HCT116 (cell line): ENCODE results near the gene LCN10. TPM values are rescaled to one million over a fixed set of nuclear protein-coding genes. Genes with fewer than 3 reads are reported as not detected.
A peak's percentile ranks its signal among the peaks of the same experiment; 100 is the strongest.

Experiments
- ATAC-seq: fragments of 200-7000 bp; cut with Tn5 transposase; 2 replicates; pipeline ENCODE4 v1.9.1; 2020; ENCODE audit warnings: mild to moderate bottlenecking, moderate library complexity
- BruUV-seq: library from RNA; stranded (reverse); fragments of 400-500 nt; replicated peaks from 2 replicates; lab custom pipeline; 2021; lab: Mats Ljungman, UMichigan
- CTCF ChIA-PET: fragments of 300-600 bp; sonication (Branson Sonifier 250); formaldehyde crosslinking; loops from one replicate; lab custom pipeline; 2021; ENCODE audit warnings: antibody characterized with exemption; lab: Charles Lee
- POLR2A ChIA-PET: fragments of 300-600, 350-600 bp; sonication (Branson Sonifier 250); formaldehyde crosslinking; loops from one replicate; lab custom pipeline; 2021; ENCODE audit warnings: antibody characterized with exemption; lab: Charles Lee
- RAD21 ChIA-PET, 2 experiments: fragments of 300-600 bp; sonication (Branson Sonifier 250); formaldehyde crosslinking; loops; one replicate each; lab custom pipeline; 2023; ENCODE audit warnings: low total read pairs in 2 of 2; ENCODE audit not compliant: uncharacterized antibody in 2 of 2, unreplicated experiment in 2 of 2, low non-redundant PET in 1 of 2; lab: Charles Lee
- DNase-seq: peaks from one replicate; pipeline ENCODE4 v3.0.0-alpha.2; 2010; ENCODE audit warnings: low read depth, low spot score
- H2AFZ ChIP-seq: fragments of 200-600 bp; shearing (Covaris generic), sonication (generic); 2 replicates; pipeline ENCODE4 v1.6.1; 2017; ENCODE audit warnings: low read depth, mixed run types, mixed read lengths, antibody characterized with exemption, low read length; ENCODE audit not compliant: poor library complexity, severe bottlenecking
- H3K27ac ChIP-seq: 2 replicates; pipeline ENCODE4 v1.5.1; 2012; ENCODE audit warnings: low read depth, low read length
- H3K27me3 ChIP-seq: fragments of 200-600 bp; sonication (generic); 2 replicates; pipeline ENCODE4 v1.6.1; 2016; ENCODE audit warnings: mixed run types, low read length, mixed read lengths; ENCODE audit not compliant: insufficient read depth
- H3K36me3 ChIP-seq, 2 experiments: fragments of 200-500 bp in 1 of 2; fragments of 200-600 bp in 1 of 2; sonication (Bioruptor generic) in 1 of 2; sonication (generic) in 1 of 2; 2 replicates each; pipeline versions ENCODE4 v1.5.1 to v1.6.1; 2014 to 2016; ENCODE audit warnings: low read length in 2 of 2, inconsistent platforms in 1 of 2, mixed read lengths in 1 of 2, mixed run types in 1 of 2; ENCODE audit not compliant: insufficient read depth in 2 of 2, control insufficient read depth in 1 of 2
- H3K4me1 ChIP-seq, 2 experiments: fragments of 200-600 bp in 1 of 2; sonication (generic) in 1 of 2; 2 replicates each; pipeline versions ENCODE4 v1.5.1 to v1.6.1; 2012 to 2017; ENCODE audit warnings: low read length in 2 of 2, inconsistent platforms in 1 of 2, mild to moderate bottlenecking in 1 of 2, mixed read lengths in 1 of 2, mixed run types in 1 of 2, moderate library complexity in 1 of 2; ENCODE audit not compliant: insufficient read depth in 2 of 2, control insufficient read depth in 1 of 2
- H3K4me2 ChIP-seq: fragments of 200-600 bp; sonication (generic); 2 replicates; pipeline ENCODE4 v1.6.1; 2017; ENCODE audit warnings: mixed run types, low read length, mixed read lengths
- H3K4me3 ChIP-seq, 2 experiments: fragments of 200-600 bp in 1 of 2; sonication (generic) in 1 of 2; replicated peaks in 1 of 2; 2 replicates each; pipeline ENCODE4 v1.5.1; 2011 to 2016; ENCODE audit warnings: low read length in 2 of 2, control low read depth in 1 of 2, low read depth in 1 of 2, mild to moderate bottlenecking in 1 of 2, mixed read lengths in 1 of 2, mixed run types in 1 of 2
- H3K79me2 ChIP-seq: fragments of 200-600 bp; sonication (generic); 2 replicates; pipeline ENCODE4 v1.6.1; 2017; ENCODE audit warnings: mild to moderate bottlenecking, mixed run types, low read length, moderate library complexity, mixed read lengths; ENCODE audit not compliant: insufficient read depth
- H3K9ac ChIP-seq: fragments of 200-600 bp; sonication (generic); 2 replicates; pipeline ENCODE4 v1.6.1; 2016; ENCODE audit warnings: low read length, mixed read lengths
- H3K9me2 ChIP-seq: fragments of 200-600 bp; sonication (generic), shearing (Covaris generic); 2 replicates; pipeline ENCODE4 v1.6.1; 2017; ENCODE audit warnings: mixed run types, mild to moderate bottlenecking, moderate library complexity; ENCODE audit not compliant: insufficient read depth
- H3K9me3 ChIP-seq, 2 experiments: fragments of 200-500 bp in 1 of 2; fragments of 200-600 bp in 1 of 2; sonication (Bioruptor generic) in 1 of 2; sonication (generic) in 1 of 2; 2 replicates each; pipeline ENCODE4 v1.6.1; 2014 to 2017; ENCODE audit warnings: low read length in 2 of 2, mixed read lengths in 2 of 2, inconsistent platforms in 1 of 2, low read depth in 1 of 2, mild to moderate bottlenecking in 1 of 2, mixed run types in 1 of 2, moderate library complexity in 1 of 2; ENCODE audit not compliant: control insufficient read depth in 1 of 2, insufficient read depth in 1 of 2
- H4K20me1 ChIP-seq: fragments of 200-600 bp; sonication (generic), shearing (Covaris generic); 2 replicates; pipeline ENCODE4 v1.6.1; 2017; ENCODE audit warnings: mixed run types, mild to moderate bottlenecking, moderate library complexity; ENCODE audit not compliant: insufficient read depth
- CTCF ChIP-seq, 3 experiments: fragments of 200-600 bp in 1 of 3; sonication (generic) in 1 of 3; IDR thresholded peaks in 2 of 3; conservative IDR thresholded peaks in 1 of 3; 2 replicates each; pipeline ENCODE4 v1.5.1; 2012 to 2017; ENCODE audit warnings: low read depth in 2 of 3, low read length in 2 of 3, antibody characterized with exemption in 1 of 3, borderline replicate concordance in 1 of 3, control low read depth in 1 of 3, mild to moderate bottlenecking in 1 of 3, mixed read lengths in 1 of 3, mixed run types in 1 of 3, moderate library complexity in 1 of 3; ENCODE audit not compliant: insufficient read depth in 1 of 3
- ZBTB33 ChIP-seq: IDR thresholded peaks from 2 replicates; pipeline ENCODE4 v1.6.1; 2011; ENCODE audit warnings: mild to moderate bottlenecking, low read length, moderate library complexity; ENCODE audit not compliant: insufficient replicate concordance; ENCODE audit errors: extremely low read depth
- intact Hi-C: fragments of 100-400 bp; cut with micrococcal nuclease; formaldehyde crosslinking; loops from 2 replicates; pipeline ENCODE4 v1.10.0; 2022
- total RNA-seq: library from RNA; stranded (reverse); gene quantifications from one replicate; pipeline ENCODE4 v1.2.1, GENCODE V29; 2021; ENCODE audit not compliant: unreplicated experiment

LCN10 gene
- total RNA-seq, 1 experiment from 2014 or later = not detected

GRCh38 chr9:136784249-136784996, 41.7 kb upstream of the LCN10 start:
- ChIA-PET CTCF (interaction anchor here (0.8 to 1.0 kb wide), 2 partner anchors 26 to 251 kb away, joined by 3 read pairs; partner anchors contain the start of gene LCN8), POLR2A (no interaction called here), RAD21 (no interaction called here)
- no peak overlapping the region for H3K4me3 ChIP-seq
- intact Hi-C loops = loop anchor here (1.0 to 10.0 kb wide), 2 partner anchors 26 to 440 kb away; partner anchors contain the start of genes CYSRT1, LCN8, RNF208 and RNF224
- no peaks in the 10 kb centered on the region for H3K36me3 ChIP-seq
- H3K9me2 ChIP-seq = no peaks in the 10 kb centered on the region
- H3K79me2 ChIP-seq = no peaks in the 10 kb centered on the region
- H3K27me3 ChIP-seq = no peaks in the 10 kb centered on the region
- TF ChIP-seq ZBTB33 (no peak), CTCF (IDR thresholded peaks at IDR 0.05 in 2 of 3, conservative IDR thresholded peaks at IDR 0.05 in 1 of 3; ENCODE audit: borderline replicate concordance in 1 of 3, insufficient read depth in 1 of 3, low read depth in 2 of 3, low read length in 2 of 3) (peak in 2 of 3 experiments; percentile 26 to 51; a peak in 3 of 6 replicates)
- H3K9ac ChIP-seq = no peak overlapping the region
- H3K9me3 ChIP-seq = no peaks in the 10 kb centered on the region
- H3K27ac ChIP-seq = no peak overlapping the region
- no peaks in the 10 kb centered on the region for H4K20me1 ChIP-seq
- no TSS peak for BruUV-seq
- DNase-seq (peak; percentile 52), ATAC-seq (peak; percentile 68)
- peaks cover 4 to 18% of the 10 kb centered on the region in 2 experiments; a peak in 3 of 4 replicates for H3K4me1 ChIP-seq
- H3K4me2 ChIP-seq = no peak overlapping the region
- H2AFZ ChIP-seq = peak overlapping the region; percentile 94
